ENCODE data around the gene EPHA7. TPM values are rescaled to one million over a fixed set of nuclear protein-coding genes. Genes with fewer than 3 reads are reported as not detected.

EPHA7 gene
- total and polyA plus RNA-seq, 12 donors = under 0.01 to 1.3 (median 0.14) TPM; not detected in 1

DNA sequence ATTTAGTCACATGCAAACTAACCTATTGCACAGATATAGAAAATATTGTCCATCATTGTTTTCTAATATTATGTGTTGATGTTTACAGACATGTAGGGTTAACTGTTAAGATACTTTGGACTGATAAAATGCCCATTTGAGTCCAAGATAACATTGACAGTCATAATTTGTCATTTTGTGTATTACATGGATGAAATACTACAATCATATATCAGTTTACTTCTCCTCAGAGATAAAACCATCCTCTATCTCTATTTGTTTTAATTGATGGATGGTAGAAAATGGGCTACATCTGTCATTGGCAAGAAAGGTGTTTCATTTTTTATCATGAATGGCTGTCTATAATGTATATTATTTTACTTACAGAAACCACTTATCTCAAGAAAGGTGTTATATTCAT, 6.2 kb downstream of the EPHA7 start:
- H3K4me3 ChIP-seq = no peak overlapping the region
- intact Hi-C loops (cut with DNase I) = no loop called here
- H3K27ac ChIP-seq = no peak overlapping the region
- peaks cover 46% of the 10 kb centered on the region for H3K27me3 ChIP-seq
- DNase-seq = no peak
- TF ChIP-seq, protein P1, sequence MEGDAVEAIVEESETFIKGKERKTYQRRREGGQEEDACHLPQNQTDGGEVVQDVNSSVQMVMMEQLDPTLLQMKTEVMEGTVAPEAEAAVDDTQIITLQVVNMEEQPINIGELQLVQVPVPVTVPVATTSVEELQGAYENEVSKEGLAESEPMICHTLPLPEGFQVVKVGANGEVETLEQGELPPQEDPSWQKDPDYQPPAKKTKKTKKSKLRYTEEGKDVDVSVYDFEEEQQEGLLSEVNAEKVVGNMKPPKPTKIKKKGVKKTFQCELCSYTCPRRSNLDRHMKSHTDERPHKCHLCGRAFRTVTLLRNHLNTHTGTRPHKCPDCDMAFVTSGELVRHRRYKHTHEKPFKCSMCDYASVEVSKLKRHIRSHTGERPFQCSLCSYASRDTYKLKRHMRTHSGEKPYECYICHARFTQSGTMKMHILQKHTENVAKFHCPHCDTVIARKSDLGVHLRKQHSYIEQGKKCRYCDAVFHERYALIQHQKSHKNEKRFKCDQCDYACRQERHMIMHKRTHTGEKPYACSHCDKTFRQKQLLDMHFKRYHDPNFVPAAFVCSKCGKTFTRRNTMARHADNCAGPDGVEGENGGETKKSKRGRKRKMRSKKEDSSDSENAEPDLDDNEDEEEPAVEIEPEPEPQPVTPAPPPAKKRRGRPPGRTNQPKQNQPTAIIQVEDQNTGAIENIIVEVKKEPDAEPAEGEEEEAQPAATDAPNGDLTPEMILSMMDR (IDR thresholded peaks at IDR 0.05) = no peak
- TF ChIP-seq POLR2A (IDR thresholded peaks at IDR 0.05) = no peak
- H3K4me1 ChIP-seq (replicated peaks in 1 of 2) = peaks cover 0 to 10% of the 10 kb centered on the region in 2 donors
- H3K36me3 ChIP-seq (replicated peaks in 1 of 2) = no peaks in the 10 kb centered on the region
- H3K9me3 ChIP-seq (replicated peaks in 1 of 3) = no peaks in the 10 kb centered on the region

GRCh38 chr6:93412452-93412851, 6.9 kb downstream of the EPHA7 start:
- H3K4me1 ChIP-seq (replicated peaks in 1 of 2) = peaks cover 0 to 4% of the 10 kb centered on the region in 2 donors
- H3K27me3 ChIP-seq = peaks cover 38% of the 10 kb centered on the region
- DNase-seq = no peak
- TF ChIP-seq, protein P1 (IDR thresholded peaks at IDR 0.05) = no peak
- TF ChIP-seq POLR2A (IDR thresholded peaks at IDR 0.05) = no peak
- no peaks in the 10 kb centered on the region for H3K9me3 ChIP-seq (replicated peaks in 1 of 3)
- no peak overlapping the region for H3K27ac ChIP-seq
- H3K36me3 ChIP-seq (replicated peaks in 1 of 2) = no peaks in the 10 kb centered on the region
- intact Hi-C loops (cut with DNase I) = no loop called here
- no peak overlapping the region for H3K4me3 ChIP-seq

DNA sequence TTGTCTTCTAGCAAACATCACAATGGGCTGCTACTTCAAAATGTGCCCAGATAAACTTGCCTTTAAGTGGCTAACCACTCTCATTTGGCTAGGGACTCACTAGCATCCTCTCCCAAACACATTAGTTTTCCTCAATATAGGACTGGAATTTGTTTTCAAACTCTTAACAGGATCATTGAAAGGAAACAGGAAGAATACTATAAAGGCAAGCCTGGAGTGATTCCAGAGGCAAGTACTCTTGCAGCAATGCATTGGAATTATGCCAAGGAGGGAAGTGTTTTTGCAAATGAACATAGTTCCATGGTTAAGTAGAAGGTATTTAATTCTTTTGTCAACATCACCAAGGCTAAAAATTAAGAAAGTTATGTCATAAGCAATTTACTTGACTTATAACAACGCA, 12.2 kb downstream of the EPHA7 start:
- Histone ChIP-seq H3K9me3 (replicated peaks in 1 of 3) (no peaks in the 10 kb centered on the region), H3K36me3 (replicated peaks in 1 of 2) (no peaks in the 10 kb centered on the region), H3K4me3 (no peak overlapping the region), H3K27ac (no peak overlapping the region), H3K4me1 (replicated peaks in 1 of 2) (no peaks in the 10 kb centered on the region), H3K27me3 (no peaks in the 10 kb centered on the region)
- no peak for TF ChIP-seq POLR2A (IDR thresholded peaks at IDR 0.05)
- TF ChIP-seq, protein P1 (IDR thresholded peaks at IDR 0.05) = no peak
- intact Hi-C loops (cut with DNase I) = no loop called here
- 82 to 94% (median 88%) methylated on average over 1 of the region's 1 CpG for WGBS, 4 donors
- DNase-seq = no peak

GRCh38 chr6:93403390-93403789, 16.0 kb downstream of the EPHA7 start:
- Histone ChIP-seq H3K9me3 (replicated peaks in 1 of 3) (no peaks in the 10 kb centered on the region), H3K4me1 (replicated peaks in 1 of 2) (no peaks in the 10 kb centered on the region), H3K27me3 (no peaks in the 10 kb centered on the region), H3K4me3 (no peak overlapping the region), H3K27ac (no peak overlapping the region), H3K36me3 (replicated peaks in 1 of 2) (no peaks in the 10 kb centered on the region)
- no peak for TF ChIP-seq POLR2A (IDR thresholded peaks at IDR 0.05)
- intact Hi-C loops (cut with DNase I) = no loop called here
- DNase-seq = no peak
- WGBS, 4 donors = 86 to 90% (median 88%) methylated on average over 3 of the region's 3 CpGs

DNA sequence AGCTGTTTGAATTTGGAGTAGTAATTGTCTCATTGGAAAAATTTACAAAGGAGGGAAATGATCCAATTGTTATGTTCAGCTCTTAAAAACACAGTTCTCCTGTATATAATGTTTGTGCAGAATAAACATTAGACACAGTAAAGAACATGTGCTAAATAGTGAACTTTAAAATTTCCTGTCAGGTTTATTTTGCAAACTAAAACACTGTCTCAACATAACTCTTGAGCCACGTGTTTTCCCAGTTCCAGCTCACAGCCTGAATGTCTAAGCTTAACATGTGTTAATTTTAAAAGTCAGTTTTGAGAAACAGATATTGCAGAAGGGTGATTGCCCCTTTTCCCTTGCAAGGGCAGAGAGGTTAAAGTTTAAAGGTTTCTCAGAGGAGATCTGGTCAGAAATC, 20.6 kb downstream of the EPHA7 start:
- H3K4me3 ChIP-seq = no peak overlapping the region
- no peaks in the 10 kb centered on the region for H3K36me3 ChIP-seq (replicated peaks in 1 of 2)
- WGBS, 4 donors = 33 to 45% (median 37%) methylated on average over 1 of the region's 1 CpG
- no peaks in the 10 kb centered on the region for H3K9me3 ChIP-seq (replicated peaks in 1 of 3)
- no peak for DNase-seq
- H3K27me3 ChIP-seq = no peaks in the 10 kb centered on the region
- intact Hi-C loops (cut with DNase I) = no loop called here
- TF ChIP-seq, protein P1 (IDR thresholded peaks at IDR 0.05) = no peak
- no peak for TF ChIP-seq POLR2A (IDR thresholded peaks at IDR 0.05)
- H3K27ac ChIP-seq = no peak overlapping the region
- no peaks in the 10 kb centered on the region for H3K4me1 ChIP-seq (replicated peaks in 1 of 2)
